Measurements from ENCODE around the gene PIP5K1B.
"Not testable (repeated sequence)": the region's sequence is repeated elsewhere in the genome, so short reads cannot be mapped to it uniquely, and the experiment has no call there.

The PIP5K1B gene

GRCh38 chr9:69023650-69024049 is 318.6 kb downstream of the PIP5K1B start:
- DNase-seq (ENCODE audit: low read depth in 2 of 2): no peak

- peak in 1 of 2 donors; percentile 26 for DNase-seq (ENCODE audit: low read depth in 2 of 2)
Observed at GRCh38 chr9:69027355-69028097, 322.5 kb downstream of the PIP5K1B start.

- DNase-seq (ENCODE audit: low read depth in 2 of 2): no peak
Observed at GRCh38 chr9:69028754-69029153, 323.7 kb downstream of the PIP5K1B start.

GRCh38 chr9:69029535-69029934 is 324.5 kb downstream of the PIP5K1B start:
- no peak for DNase-seq (ENCODE audit: low read depth in 2 of 2)

GRCh38 chr9:69030851-69031645 is 326.0 kb downstream of the PIP5K1B start:
- no peak for DNase-seq (ENCODE audit: low read depth in 2 of 2)

- no peak for DNase-seq (ENCODE audit: low read depth in 2 of 2)
Observed at GRCh38 chr9:69034071-69034470, 329.0 kb downstream of the PIP5K1B start.

GRCh38 chr9:69035438-69036308 is 330.6 kb downstream of the PIP5K1B start, which contains the start of gene FXN:
Gene FXN (plus strand): TSS chr9:69035752. CDS start chr9:69035783, 31 bp downstream.
- peak; percentile 78 to 81 for DNase-seq (ENCODE audit: low read depth in 2 of 2)

- DNase-seq (ENCODE audit: low read depth in 2 of 2): no peak
Observed at GRCh38 chr9:69036309-69036708, 331.3 kb downstream of the PIP5K1B start.

- DNase-seq (ENCODE audit: low read depth in 2 of 2): no peak
Observed at GRCh38 chr9:69036799-69037198, 331.8 kb downstream of the PIP5K1B start.

- DNase-seq (ENCODE audit: low read depth in 2 of 2): no peak
Observed at GRCh38 chr9:69040646-69041045, 335.6 kb downstream of the PIP5K1B start.

- no peak for DNase-seq (ENCODE audit: low read depth in 2 of 2)
Observed at GRCh38 chr9:69044240-69045219, 339.5 kb downstream of the PIP5K1B start.

GRCh38 chr9:69045821-69046220 is 340.8 kb downstream of the PIP5K1B start:
- no peak for DNase-seq (ENCODE audit: low read depth in 2 of 2)

GRCh38 chr9:69046723-69047122 is 341.7 kb downstream of the PIP5K1B start:
- DNase-seq (ENCODE audit: low read depth in 2 of 2): no peak

GRCh38 chr9:69047371-69047770 is 342.3 kb downstream of the PIP5K1B start:
- DNase-seq (ENCODE audit: low read depth in 2 of 2): no peak

GRCh38 chr9:69049094-69049493 is 344.1 kb downstream of the PIP5K1B start:
- no peak for DNase-seq (ENCODE audit: low read depth in 2 of 2)

GRCh38 chr9:69050936-69051335 is 345.9 kb downstream of the PIP5K1B start:
- not testable (repeated sequence) for DNase-seq (ENCODE audit: low read depth in 2 of 2)

- DNase-seq (ENCODE audit: low read depth in 2 of 2): no peak
Observed at GRCh38 chr9:69054989-69055388, 349.9 kb downstream of the PIP5K1B start.

- DNase-seq (ENCODE audit: low read depth in 2 of 2): no peak
Observed at GRCh38 chr9:69056191-69056815, 351.3 kb downstream of the PIP5K1B start.

- DNase-seq (ENCODE audit: low read depth in 2 of 2): no peak
Observed at GRCh38 chr9:69058101-69058500, 353.1 kb downstream of the PIP5K1B start.
